Measurements from ENCODE around the gene CDCA5.

The CDCA5 gene

DNA sequence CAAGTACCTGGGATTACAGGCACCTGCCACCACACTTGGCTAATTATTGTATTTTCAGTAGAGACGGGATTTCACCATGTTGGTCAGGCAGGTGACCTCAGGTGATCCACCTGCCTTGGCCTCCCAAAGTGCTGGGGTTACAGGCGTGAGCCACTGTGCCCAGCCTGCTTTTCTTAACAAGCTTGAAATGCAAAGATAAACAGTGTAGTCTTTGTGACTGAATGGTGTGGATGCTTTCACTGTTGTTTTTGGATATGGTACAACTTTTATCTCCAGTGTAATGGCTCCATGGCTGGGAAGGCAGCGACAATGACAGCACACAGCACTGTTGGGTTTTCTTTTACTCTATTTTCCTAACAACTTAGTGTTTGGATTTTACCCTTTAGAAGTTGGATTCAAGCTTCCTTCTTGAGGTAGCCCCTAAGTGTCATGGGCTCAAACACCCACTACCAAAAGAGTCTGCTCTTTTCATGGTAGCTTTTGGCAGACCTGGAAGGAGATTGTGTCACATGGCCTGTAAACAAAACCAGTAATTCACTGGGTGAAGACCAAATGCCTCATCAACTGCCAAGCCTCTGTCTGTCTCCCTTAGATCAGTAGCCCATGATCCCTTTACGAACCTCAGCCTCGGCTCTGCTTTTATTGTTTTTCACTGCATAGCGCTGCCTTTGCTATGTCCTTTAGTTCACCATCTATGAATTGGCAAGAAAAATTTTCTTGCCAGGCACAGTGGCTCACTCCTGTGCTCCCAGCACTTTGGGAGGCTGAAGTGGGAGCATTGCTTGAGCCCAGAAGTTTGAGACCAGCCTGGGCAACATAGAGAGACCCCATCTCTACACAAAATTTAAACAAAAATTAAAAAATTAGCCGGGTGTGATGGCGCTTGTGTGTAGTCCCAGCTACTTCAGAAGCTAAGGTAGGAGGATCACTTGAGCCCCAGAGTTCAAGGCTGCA, 18.6 kb upstream of the CDCA5 start:
- no peak overlapping the region for H3K4me3 Mint-ChIP-seq
- H3K27ac Mint-ChIP-seq: no peak overlapping the region

DNA sequence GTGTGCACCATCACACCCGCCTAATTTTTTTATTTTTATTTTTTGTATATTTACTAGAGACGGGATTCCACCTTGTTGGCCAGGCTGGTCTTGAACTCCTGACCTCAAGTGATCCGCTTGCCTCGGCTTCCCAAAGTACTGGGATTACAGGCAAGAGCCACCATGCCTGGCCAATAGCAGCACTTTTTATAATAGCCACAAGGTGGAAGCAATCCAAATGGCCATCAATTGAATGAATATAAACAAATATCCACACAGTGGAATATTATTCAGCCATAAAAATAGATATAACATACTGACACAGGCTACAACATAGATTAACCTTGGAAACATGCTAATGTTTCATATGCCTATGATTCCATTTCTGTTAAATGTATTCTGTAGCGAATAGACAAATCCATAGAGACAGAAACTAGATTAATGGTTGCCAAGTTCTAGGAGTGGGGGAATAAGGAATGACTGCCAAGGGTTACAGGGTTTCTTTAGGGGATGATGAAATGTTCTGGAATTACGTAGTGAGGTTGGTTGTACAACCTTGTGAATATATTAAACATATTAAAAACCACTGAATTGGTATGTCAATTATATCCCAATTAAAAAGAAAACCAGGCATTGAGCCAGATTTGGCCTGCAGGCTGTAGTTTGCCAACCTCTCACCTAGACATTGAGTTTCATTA, 17.0 kb upstream of the CDCA5 start:
- peaks cover 11% of the 10 kb centered on the region for H3K4me1 Mint-ChIP-seq (ENCODE audit: low read depth)
- H3K4me3 Mint-ChIP-seq: no peak overlapping the region
- no peaks in the 10 kb centered on the region for H3K9me3 Mint-ChIP-seq
- peaks cover 12% of the 10 kb centered on the region for H3K36me3 Mint-ChIP-seq (ENCODE audit: low read depth)
- no peaks in the 10 kb centered on the region for H3K27me3 Mint-ChIP-seq (ENCODE audit: low read depth)
- no peak overlapping the region for H3K27ac Mint-ChIP-seq

More for the DNA sequence above, 18.6 kb upstream of the CDCA5 start:
- Mint-ChIP-seq H3K9me3 (no peaks in the 10 kb centered on the region), H3K36me3 (ENCODE audit: low read depth) (peaks cover 18% of the 10 kb centered on the region), H3K4me1 (ENCODE audit: low read depth) (peaks cover 10% of the 10 kb centered on the region), H3K27me3 (ENCODE audit: low read depth) (no peaks in the 10 kb centered on the region)

GRCh38 chr11:65096926-65097325, 13.1 kb upstream of the CDCA5 start:
- Mint-ChIP-seq H3K4me3 (peak overlapping the region; percentile 92), H3K36me3 (ENCODE audit: low read depth) (peaks cover 4% of the 10 kb centered on the region), H3K27ac (no peak overlapping the region), H3K9me3 (no peaks in the 10 kb centered on the region), H3K4me1 (ENCODE audit: low read depth) (peaks cover 6% of the 10 kb centered on the region), H3K27me3 (ENCODE audit: low read depth) (no peaks in the 10 kb centered on the region)

DNA sequence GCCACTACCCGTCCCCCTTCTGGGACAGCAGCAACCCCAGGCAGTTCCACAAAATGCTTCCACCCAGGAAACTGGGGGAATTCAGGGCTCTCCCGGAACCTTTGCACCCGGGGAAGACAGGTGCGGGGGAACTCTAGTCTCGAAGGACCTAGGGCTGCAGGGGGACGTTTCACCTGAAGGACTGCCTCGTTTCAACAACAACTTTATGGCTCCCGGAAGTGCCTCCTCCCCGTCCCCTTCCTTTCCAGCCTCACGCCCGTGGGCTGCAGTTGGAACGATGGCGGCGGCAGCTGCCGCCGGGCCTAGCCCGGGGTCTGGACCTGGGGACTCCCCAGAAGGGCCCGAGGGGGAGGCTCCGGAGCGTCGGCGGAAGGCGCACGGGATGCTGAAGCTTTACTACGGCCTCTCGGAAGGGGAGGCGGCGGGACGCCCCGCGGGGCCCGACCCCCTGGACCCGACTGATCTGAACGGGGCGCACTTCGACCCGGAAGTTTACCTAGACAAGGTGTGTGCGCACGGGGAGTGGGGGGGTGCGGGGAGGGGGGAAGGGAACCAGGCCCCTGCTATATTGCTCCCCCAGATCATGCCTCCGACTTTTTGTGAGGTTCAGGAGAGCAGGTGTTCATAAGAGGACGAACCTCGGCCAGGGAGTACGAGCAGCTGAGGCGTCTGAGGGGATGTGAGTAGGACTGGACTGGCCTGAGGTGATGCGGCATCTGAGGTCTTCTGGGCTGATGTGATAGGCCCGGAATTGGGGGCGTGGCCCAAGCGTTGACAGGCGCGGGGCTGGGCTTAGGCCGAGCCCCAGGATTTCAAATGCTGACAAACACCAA, 12.3 kb upstream of the CDCA5 start, which contains the start of gene VPS51:
Gene VPS51 (plus strand): TSS at position 241 of the 833 bp plus-strand sequence. CDS start 37 bp downstream, at position 278.
- no peaks in the 10 kb centered on the region for H3K9me3 Mint-ChIP-seq
- H3K27ac Mint-ChIP-seq: peak within 1 kb of the TSS; percentile 96
- H3K4me3 Mint-ChIP-seq: peak within 1 kb of the TSS; percentile 92
- no peaks in the 10 kb centered on the region for H3K27me3 Mint-ChIP-seq (ENCODE audit: low read depth)
- peaks cover 6% of the 10 kb centered on the region for H3K4me1 Mint-ChIP-seq (ENCODE audit: low read depth)
- H3K36me3 Mint-ChIP-seq (ENCODE audit: low read depth): peaks cover 4% of the 10 kb centered on the region

DNA sequence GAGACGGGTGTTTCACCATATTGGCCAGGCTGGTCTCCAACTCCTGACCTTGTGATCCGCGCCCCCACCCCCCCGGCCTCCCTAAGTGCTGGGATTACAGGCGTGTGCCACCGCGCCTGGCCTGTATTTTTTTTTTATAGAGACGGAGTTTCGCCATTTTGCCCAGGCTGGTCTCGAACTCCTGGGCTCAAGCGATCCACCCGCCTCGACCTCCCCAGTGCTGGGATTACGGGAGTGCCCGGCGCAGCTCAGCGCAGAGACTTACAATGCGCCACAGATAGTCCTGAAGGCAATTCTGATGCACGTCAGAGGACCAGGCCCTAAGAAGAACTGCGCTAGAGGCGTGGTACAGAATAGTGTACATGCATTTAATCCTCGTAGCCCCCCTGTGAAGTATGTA, 11.6 kb upstream of the CDCA5 start:
- H3K4me3 Mint-ChIP-seq: peak overlapping the region; percentile 92
- peak overlapping the region; percentile 96 for H3K27ac Mint-ChIP-seq
- peaks cover 4% of the 10 kb centered on the region for H3K36me3 Mint-ChIP-seq (ENCODE audit: low read depth)
- H3K9me3 Mint-ChIP-seq: no peaks in the 10 kb centered on the region
- peaks cover 6% of the 10 kb centered on the region for H3K4me1 Mint-ChIP-seq (ENCODE audit: low read depth)
- no peaks in the 10 kb centered on the region for H3K27me3 Mint-ChIP-seq (ENCODE audit: low read depth)

- Mint-ChIP-seq H3K27me3 (ENCODE audit: low read depth) (no peaks in the 10 kb centered on the region), H3K36me3 (ENCODE audit: low read depth) (peaks cover 10% of the 10 kb centered on the region), H3K9me3 (no peaks in the 10 kb centered on the region), H3K4me3 (no peak overlapping the region), H3K27ac (no peak overlapping the region), H3K4me1 (ENCODE audit: low read depth) (peaks cover 4% of the 10 kb centered on the region)
These were observed 6.8 kb upstream of the CDCA5 start for GRCh38 chr11:65090628-65091027.

DNA sequence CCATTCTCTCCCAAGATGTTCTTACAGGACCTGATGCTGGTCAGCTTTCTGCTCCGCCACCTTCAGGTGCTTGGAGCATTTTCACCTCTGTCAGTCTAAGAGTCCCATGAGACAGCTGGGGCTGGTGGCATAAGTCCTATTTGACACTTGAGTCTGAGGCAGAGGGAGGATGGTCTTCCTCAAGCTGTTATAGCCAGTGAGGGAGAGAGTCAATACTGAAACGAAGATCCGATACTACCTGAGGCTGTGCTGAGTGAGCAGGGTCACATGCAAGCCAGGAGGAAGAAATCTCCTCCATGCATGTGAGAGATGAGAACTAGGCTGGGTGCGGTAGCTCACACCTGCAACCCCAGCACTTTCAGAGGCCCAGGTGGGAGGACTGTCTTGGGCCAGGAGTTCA, 5.8 kb upstream of the CDCA5 start:
- no peaks in the 10 kb centered on the region for H3K9me3 Mint-ChIP-seq
- H3K4me3 Mint-ChIP-seq: no peak overlapping the region
- no peaks in the 10 kb centered on the region for H3K27me3 Mint-ChIP-seq (ENCODE audit: low read depth)
- peaks cover 12% of the 10 kb centered on the region for H3K4me1 Mint-ChIP-seq (ENCODE audit: low read depth)
- no peak overlapping the region for H3K27ac Mint-ChIP-seq
- peaks cover 12% of the 10 kb centered on the region for H3K36me3 Mint-ChIP-seq (ENCODE audit: low read depth)

DNA sequence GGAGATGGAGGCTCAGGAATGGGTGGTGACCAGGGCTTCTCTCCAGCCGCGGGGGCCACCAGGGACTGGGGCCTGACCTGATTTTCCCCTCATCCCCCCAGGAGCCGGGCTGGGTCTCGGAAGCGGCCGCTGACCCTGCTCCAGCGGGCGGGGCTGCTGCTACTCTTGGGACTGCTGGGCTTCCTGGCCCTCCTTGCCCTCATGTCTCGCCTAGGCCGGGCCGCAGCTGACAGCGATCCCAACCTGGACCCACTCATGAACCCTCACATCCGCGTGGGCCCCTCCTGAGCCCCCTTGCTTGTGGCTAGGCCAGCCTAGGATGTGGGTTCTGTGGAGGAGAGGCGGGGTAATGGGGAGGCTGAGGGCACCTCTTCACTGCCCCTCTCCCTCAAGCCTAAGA, 4.0 kb upstream of the CDCA5 start:
- Mint-ChIP-seq H3K27ac (no peak overlapping the region), H3K4me1 (ENCODE audit: low read depth) (peaks cover 25% of the 10 kb centered on the region), H3K36me3 (ENCODE audit: low read depth) (peaks cover 18% of the 10 kb centered on the region), H3K9me3 (no peaks in the 10 kb centered on the region), H3K4me3 (no peak overlapping the region), H3K27me3 (ENCODE audit: low read depth) (no peaks in the 10 kb centered on the region)

- peaks cover 28% of the 10 kb centered on the region for H3K4me1 Mint-ChIP-seq (ENCODE audit: low read depth)
- no peaks in the 10 kb centered on the region for H3K27me3 Mint-ChIP-seq (ENCODE audit: low read depth)
- peaks cover 21% of the 10 kb centered on the region for H3K36me3 Mint-ChIP-seq (ENCODE audit: low read depth)
- no peak overlapping the region for H3K27ac Mint-ChIP-seq
- no peaks in the 10 kb centered on the region for H3K9me3 Mint-ChIP-seq
- no peak overlapping the region for H3K4me3 Mint-ChIP-seq
These were observed 3.4 kb upstream of the CDCA5 start for GRCh38 chr11:65087216-65087615.

- Mint-ChIP-seq H3K4me1 (ENCODE audit: low read depth) (peaks cover 30% of the 10 kb centered on the region), H3K4me3 (no peak overlapping the region), H3K27me3 (ENCODE audit: low read depth) (no peaks in the 10 kb centered on the region), H3K36me3 (ENCODE audit: low read depth) (peaks cover 21% of the 10 kb centered on the region), H3K9me3 (no peaks in the 10 kb centered on the region), H3K27ac (no peak overlapping the region)
These were observed 3.0 kb upstream of the CDCA5 start for GRCh38 chr11:65086809-65087208.

DNA sequence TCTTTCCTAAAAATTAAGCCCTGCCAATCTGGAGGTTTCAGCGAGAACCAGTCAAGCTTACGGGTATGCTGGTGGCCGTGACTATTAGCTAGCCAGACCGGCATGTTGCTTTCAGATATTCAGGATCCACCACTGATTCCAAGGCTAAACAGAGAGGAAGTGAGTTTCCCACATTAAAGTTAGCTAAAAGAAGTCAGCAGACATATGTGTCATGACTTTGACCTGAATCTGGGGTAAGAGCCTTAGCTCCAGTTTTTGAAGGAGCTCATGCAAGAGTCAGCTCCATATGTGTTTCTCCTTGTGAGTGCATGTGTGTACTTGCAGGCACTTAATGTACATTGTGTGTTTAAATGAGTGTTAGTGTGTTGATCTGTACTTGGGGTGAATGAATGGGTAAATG, 1.6 kb upstream of the CDCA5 start:
- Mint-ChIP-seq H3K27me3 (ENCODE audit: low read depth) (no peaks in the 10 kb centered on the region), H3K36me3 (ENCODE audit: low read depth) (peaks cover 25% of the 10 kb centered on the region), H3K4me1 (ENCODE audit: low read depth) (peaks cover 38% of the 10 kb centered on the region), H3K4me3 (peak overlapping the region; percentile 91), H3K27ac (peak overlapping the region; percentile 98), H3K9me3 (no peaks in the 10 kb centered on the region)

DNA sequence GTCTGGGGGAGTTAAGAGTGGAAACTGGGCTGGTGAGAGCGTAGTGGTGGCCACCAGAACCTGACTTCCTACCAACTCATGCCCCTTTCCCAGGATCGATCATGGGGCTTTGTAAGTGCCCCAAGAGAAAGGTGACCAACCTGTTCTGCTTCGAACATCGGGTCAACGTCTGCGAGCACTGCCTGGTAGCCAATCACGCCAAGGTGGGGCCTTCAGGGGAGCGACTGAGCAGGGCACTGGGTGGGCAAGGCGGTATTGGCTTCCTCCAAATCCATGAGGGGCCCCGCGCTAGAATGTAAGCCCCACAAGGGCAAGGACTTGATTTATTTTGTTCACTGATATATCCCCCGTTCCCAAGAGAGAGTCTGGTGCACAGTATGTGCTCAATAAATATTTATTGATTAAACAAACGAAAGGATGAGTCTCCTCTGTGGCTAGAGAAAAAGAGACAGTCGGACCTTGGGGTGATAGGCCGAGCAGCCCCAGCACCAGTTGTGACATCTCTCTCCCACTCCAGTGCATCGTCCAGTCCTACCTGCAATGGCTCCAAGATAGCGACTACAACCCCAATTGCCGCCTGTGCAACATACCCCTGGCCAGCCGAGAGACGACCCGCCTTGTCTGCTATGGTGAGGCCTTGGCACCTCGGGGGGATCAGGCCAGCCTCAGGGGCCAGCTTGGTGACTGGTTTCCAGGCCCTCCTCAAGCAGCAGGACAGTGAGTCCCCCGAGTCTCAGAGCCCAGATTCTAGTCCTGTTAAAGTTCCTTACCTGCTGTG, 947 bp upstream of the CDCA5 start:
- peaks cover 40% of the 10 kb centered on the region for H3K4me1 Mint-ChIP-seq (ENCODE audit: low read depth)
- H3K4me3 Mint-ChIP-seq: peak overlapping the region; percentile 91
- peaks cover 29% of the 10 kb centered on the region for H3K36me3 Mint-ChIP-seq (ENCODE audit: low read depth)
- H3K27ac Mint-ChIP-seq: peak overlapping the region; percentile 98
- no peaks in the 10 kb centered on the region for H3K9me3 Mint-ChIP-seq
- H3K27me3 Mint-ChIP-seq (ENCODE audit: low read depth): no peaks in the 10 kb centered on the region

DNA sequence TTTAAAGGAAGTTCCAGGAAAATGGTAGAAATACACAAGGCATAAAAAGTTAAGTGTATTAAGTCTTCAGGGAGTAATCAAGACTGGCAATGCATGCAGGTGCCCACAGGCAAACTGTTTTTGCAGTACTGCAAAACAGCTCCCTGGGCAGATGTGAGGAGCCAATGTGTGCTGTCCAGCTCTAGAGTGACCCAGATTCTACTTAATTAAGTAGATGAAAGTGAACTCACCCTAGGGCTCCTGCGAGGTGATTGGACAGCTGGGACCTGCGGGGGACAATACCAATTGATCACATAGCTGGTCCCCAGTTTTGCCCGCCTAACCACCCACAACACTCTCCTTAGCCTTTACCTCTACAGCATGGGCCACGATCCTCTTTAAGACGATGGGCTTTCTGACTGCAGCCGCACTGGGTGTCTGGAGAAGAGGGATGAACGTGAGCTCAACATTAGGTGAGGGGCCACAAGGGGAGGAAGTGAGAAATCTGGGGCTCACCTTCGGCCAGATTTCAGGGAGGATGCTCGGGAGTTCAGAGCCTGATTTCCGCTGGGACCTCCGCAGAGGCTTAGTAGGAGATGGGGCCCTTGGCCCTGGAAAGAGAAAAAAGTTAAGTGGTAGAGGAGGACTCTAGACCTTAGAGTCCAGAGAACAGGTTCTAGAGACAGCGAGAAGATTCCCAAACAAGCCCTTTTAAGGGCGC, 556 bp downstream of the CDCA5 start:
- Mint-ChIP-seq H3K4me1 (ENCODE audit: low read depth) (peaks cover 50% of the 10 kb centered on the region), H3K4me3 (peak overlapping the region; percentile 91), H3K9me3 (no peaks in the 10 kb centered on the region), H3K27me3 (ENCODE audit: low read depth) (no peaks in the 10 kb centered on the region), H3K27ac (peak overlapping the region; percentile 98), H3K36me3 (ENCODE audit: low read depth) (peaks cover 35% of the 10 kb centered on the region)

All from T-helper 1 cell treated with Interleukin-12 subunit alpha and Interleukin-12 subunit beta and Interleukin-4 antibody, amounts not matched to agents 30 μg/mL and 1 μg/mL, for 36 hours (primary cell).